ENCODE results near the gene TAF8.
A peak's percentile ranks its signal among the peaks of the same experiment; 100 is the strongest.

The TAF8 gene

DNA sequence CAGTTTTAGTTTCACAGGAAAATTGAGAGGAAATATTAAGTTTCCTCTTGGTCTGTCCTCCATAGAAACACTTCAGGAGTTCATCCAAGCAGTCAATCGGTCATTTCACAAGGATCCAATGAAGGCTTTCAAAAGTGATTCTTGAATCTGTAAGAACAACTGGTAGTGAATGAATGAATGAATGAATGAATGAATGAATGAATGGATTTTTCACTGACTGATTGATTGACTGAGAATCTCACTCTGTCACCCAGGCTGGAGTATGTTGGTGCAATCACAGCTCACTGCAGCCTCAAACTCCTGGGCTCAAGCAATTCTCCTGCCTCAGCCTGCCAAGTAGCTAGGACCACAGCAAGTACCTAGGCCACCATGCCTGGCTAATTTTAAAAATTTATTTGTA lies 39.4 kb upstream of the TAF8 start:
- H3K4me1 ChIP-seq (ENCODE audit: control insufficient read depth in 2 of 2, insufficient read depth in 1 of 2, low read depth in 1 of 2, low read length in 2 of 2): peaks cover 6 to 14% of the 10 kb centered on the region in 2 donors
- H3K4me2 ChIP-seq (ENCODE audit: insufficient read depth, low read length, poor library complexity, severe bottlenecking): no peak overlapping the region
- no peak overlapping the region for H3K4ac ChIP-seq (ENCODE audit: low read length)
- no peak overlapping the region for H3K27ac ChIP-seq (replicated peaks; ENCODE audit: low read length)
- H3K23ac ChIP-seq (ENCODE audit: low read depth, low read length, poor library complexity): no peak overlapping the region
- no peak overlapping the region for H3K9ac ChIP-seq (ENCODE audit: low read depth, low read length, poor library complexity)
- no peaks in the 10 kb centered on the region for H3K36me3 ChIP-seq (replicated peaks in 1 of 2; ENCODE audit: control insufficient read depth in 2 of 2, insufficient read depth in 2 of 2, low read length in 2 of 2)
- no peak overlapping the region for H4K8ac ChIP-seq (ENCODE audit: low read depth, low read length)
- no peak overlapping the region for H2BK5ac ChIP-seq (ENCODE audit: low read length)
- H2BK15ac ChIP-seq (ENCODE audit: low read length): no peak overlapping the region
- H2BK12ac ChIP-seq (ENCODE audit: low read length): no peak overlapping the region
- H3K14ac ChIP-seq (ENCODE audit: low read length): no peak overlapping the region
- H3K9me3 ChIP-seq (replicated peaks in 1 of 2; ENCODE audit: control insufficient read depth in 2 of 2, insufficient read depth in 1 of 2, low read depth in 1 of 2, low read length in 2 of 2): no peaks in the 10 kb centered on the region
- no peaks in the 10 kb centered on the region for H3K79me1 ChIP-seq (ENCODE audit: low read depth, low read length)
- no peak for DNase-seq (ENCODE audit: low spot score)
- H2BK120ac ChIP-seq (ENCODE audit: low read depth, low read length): no peak overlapping the region
- H3K4me3 ChIP-seq (ENCODE audit: low read length in 2 of 2): no peak overlapping the region
- H2AFZ ChIP-seq (ENCODE audit: low read length): peak overlapping the region; percentile 85
- no peaks in the 10 kb centered on the region for H3K27me3 ChIP-seq (ENCODE audit: control insufficient read depth in 3 of 3, insufficient read depth in 3 of 3, low read depth in 1 of 3, low read length in 3 of 3)
- no peak overlapping the region for H2AK5ac ChIP-seq (ENCODE audit: low read depth, low read length)
- no peak overlapping the region for H3K18ac ChIP-seq (ENCODE audit: low read length)
- H4K91ac ChIP-seq (ENCODE audit: low read depth, low read length, poor library complexity): no peak overlapping the region
- no CpG with 5 or more reads among the region's 1 CpG for whole genome bisulfite sequencing, 2 donors (ENCODE audit: extremely low coverage in 2 of 2, insufficient read length in 2 of 2, insufficient replicate concordance in 1 of 2)

DNA sequence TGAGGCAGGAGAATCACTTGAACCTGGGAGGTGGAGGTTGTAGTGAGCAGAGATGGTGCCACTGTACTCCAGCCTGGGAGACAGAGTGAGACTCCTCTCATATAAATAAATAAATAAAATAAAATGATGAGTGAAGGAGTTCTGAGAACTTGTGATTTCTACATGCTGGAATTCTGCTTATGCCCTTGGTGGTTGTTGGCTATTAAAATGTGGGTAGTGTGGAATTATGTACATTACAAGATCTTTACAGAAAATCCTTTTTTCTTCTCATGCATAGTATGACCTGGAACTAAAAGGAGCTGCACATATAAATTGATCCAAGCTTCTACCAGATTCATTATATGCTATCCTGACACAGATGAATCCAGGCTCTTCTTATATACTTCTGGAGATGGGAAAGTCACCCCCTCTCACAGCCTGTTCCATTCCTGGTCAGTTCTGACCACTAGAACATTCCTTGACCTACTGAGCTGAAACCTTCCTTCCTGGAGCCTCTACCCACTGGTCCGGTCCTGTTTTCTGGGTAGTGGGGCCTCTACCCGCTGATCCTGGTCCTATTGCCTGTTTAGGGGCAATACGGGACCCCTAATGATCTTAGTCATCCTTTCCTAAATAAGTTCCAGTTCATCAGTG lies 37.7 kb upstream of the TAF8 start:
- Histone ChIP-seq H3K27ac (replicated peaks; ENCODE audit: low read length) (no peak overlapping the region), H2BK15ac (ENCODE audit: low read length) (no peak overlapping the region), H2BK12ac (ENCODE audit: low read length) (no peak overlapping the region), H2AK5ac (ENCODE audit: low read depth, low read length) (no peak overlapping the region), H3K23ac (ENCODE audit: low read depth, low read length, poor library complexity) (no peak overlapping the region), H3K27me3 (ENCODE audit: control insufficient read depth in 3 of 3, insufficient read depth in 3 of 3, low read depth in 1 of 3, low read length in 3 of 3) (no peaks in the 10 kb centered on the region), H3K4ac (ENCODE audit: low read length) (no peak overlapping the region), H3K4me2 (ENCODE audit: insufficient read depth, low read length, poor library complexity, severe bottlenecking) (no peak overlapping the region), H2BK5ac (ENCODE audit: low read length) (no peak overlapping the region), H3K9ac (ENCODE audit: low read depth, low read length, poor library complexity) (no peak overlapping the region), H2AFZ (ENCODE audit: low read length) (no peak overlapping the region), H3K14ac (ENCODE audit: low read length) (no peak overlapping the region), H4K91ac (ENCODE audit: low read depth, low read length, poor library complexity) (no peak overlapping the region), H4K8ac (ENCODE audit: low read depth, low read length) (no peak overlapping the region), H3K79me1 (ENCODE audit: low read depth, low read length) (no peaks in the 10 kb centered on the region), H2BK120ac (ENCODE audit: low read depth, low read length) (no peak overlapping the region), H3K36me3 (replicated peaks in 1 of 2; ENCODE audit: control insufficient read depth in 2 of 2, insufficient read depth in 2 of 2, low read length in 2 of 2) (no peaks in the 10 kb centered on the region), H3K9me3 (replicated peaks in 1 of 2; ENCODE audit: control insufficient read depth in 2 of 2, insufficient read depth in 1 of 2, low read depth in 1 of 2, low read length in 2 of 2) (no peaks in the 10 kb centered on the region), H3K4me1 (ENCODE audit: control insufficient read depth in 2 of 2, insufficient read depth in 1 of 2, low read depth in 1 of 2, low read length in 2 of 2) (peaks cover 6 to 12% of the 10 kb centered on the region in 2 donors), H3K18ac (ENCODE audit: low read length) (no peak overlapping the region), H3K4me3 (ENCODE audit: low read length in 2 of 2) (no peak overlapping the region)
- no CpG with 5 or more reads among the region's 3 CpGs for WGBS, 2 donors (ENCODE audit: extremely low coverage in 2 of 2, insufficient read length in 2 of 2, insufficient replicate concordance in 1 of 2)
- no peak for DNase-seq (ENCODE audit: low spot score)

DNA sequence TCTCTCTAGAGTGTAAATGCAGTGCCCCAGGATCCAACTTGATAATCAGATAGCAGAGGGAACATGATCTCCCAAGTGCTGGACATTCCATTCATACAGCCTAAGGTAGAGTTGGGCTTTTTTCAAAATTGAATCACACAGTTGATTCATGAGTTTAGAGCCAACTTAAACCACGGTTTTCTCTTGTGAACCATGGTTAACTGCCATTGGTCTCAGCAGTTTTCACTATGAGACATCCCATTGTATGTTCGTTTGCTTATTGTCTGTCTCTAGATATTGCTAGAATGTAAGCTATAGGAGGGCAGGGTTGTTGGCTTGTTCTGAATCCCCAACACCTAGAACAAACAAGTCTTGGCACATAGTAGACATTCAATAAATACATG lies 37.2 kb upstream of the TAF8 start:
- Histone ChIP-seq H3K4me1 (ENCODE audit: control insufficient read depth in 2 of 2, insufficient read depth in 1 of 2, low read depth in 1 of 2, low read length in 2 of 2) (peaks cover 6 to 12% of the 10 kb centered on the region in 2 donors), H2BK5ac (ENCODE audit: low read length) (no peak overlapping the region), H3K36me3 (replicated peaks in 1 of 2; ENCODE audit: control insufficient read depth in 2 of 2, insufficient read depth in 2 of 2, low read length in 2 of 2) (no peaks in the 10 kb centered on the region), H2AFZ (ENCODE audit: low read length) (no peak overlapping the region), H4K91ac (ENCODE audit: low read depth, low read length, poor library complexity) (no peak overlapping the region), H3K4ac (ENCODE audit: low read length) (no peak overlapping the region), H3K14ac (ENCODE audit: low read length) (no peak overlapping the region), H4K8ac (ENCODE audit: low read depth, low read length) (no peak overlapping the region), H3K27me3 (ENCODE audit: control insufficient read depth in 3 of 3, insufficient read depth in 3 of 3, low read depth in 1 of 3, low read length in 3 of 3) (no peaks in the 10 kb centered on the region), H3K9ac (ENCODE audit: low read depth, low read length, poor library complexity) (no peak overlapping the region), H3K4me3 (ENCODE audit: low read length in 2 of 2) (no peak overlapping the region), H3K9me3 (replicated peaks in 1 of 2; ENCODE audit: control insufficient read depth in 2 of 2, insufficient read depth in 1 of 2, low read depth in 1 of 2, low read length in 2 of 2) (no peaks in the 10 kb centered on the region), H2BK15ac (ENCODE audit: low read length) (no peak overlapping the region), H3K4me2 (ENCODE audit: insufficient read depth, low read length, poor library complexity, severe bottlenecking) (no peak overlapping the region), H3K79me1 (ENCODE audit: low read depth, low read length) (no peaks in the 10 kb centered on the region), H2BK12ac (ENCODE audit: low read length) (no peak overlapping the region), H2AK5ac (ENCODE audit: low read depth, low read length) (no peak overlapping the region), H3K18ac (ENCODE audit: low read length) (no peak overlapping the region), H2BK120ac (ENCODE audit: low read depth, low read length) (no peak overlapping the region), H3K23ac (ENCODE audit: low read depth, low read length, poor library complexity) (no peak overlapping the region), H3K27ac (replicated peaks; ENCODE audit: low read length) (no peak overlapping the region)
- no peak for DNase-seq (ENCODE audit: low spot score)
- no CpG with 5 or more reads among the region's 2 CpGs for WGBS, 2 donors (ENCODE audit: extremely low coverage in 2 of 2, insufficient read length in 2 of 2, insufficient replicate concordance in 1 of 2)

DNA sequence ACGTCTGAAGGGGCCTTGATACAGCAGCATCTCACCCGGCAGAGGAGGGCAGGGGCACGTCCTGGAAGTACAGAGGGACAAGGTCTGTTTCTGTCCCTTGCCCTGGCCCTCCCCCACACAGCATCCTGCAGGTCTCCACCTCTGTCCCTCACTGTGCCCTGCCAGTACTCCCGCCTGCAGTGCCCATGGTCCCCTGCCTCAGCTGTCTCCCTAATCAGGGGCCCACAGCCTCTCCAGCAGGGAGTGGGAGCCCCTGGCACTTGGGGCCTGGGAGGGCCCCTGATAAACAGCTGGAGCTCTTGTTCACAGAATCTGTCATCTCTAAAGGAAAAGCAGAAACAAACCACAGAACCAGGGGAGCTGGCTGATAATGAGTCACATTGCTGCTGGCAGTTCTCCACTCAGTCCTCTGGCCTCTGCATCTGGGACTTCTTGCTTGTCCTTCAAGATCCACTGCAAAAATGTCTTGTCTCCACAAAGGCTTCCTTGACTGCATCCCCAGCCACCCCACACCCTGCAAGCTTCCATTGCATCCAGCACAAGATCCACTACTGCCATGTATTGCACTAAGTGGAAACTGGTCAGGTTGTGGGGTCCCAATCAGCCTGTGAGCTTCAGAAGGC lies 33.2 kb upstream of the TAF8 start:
- Histone ChIP-seq H3K14ac (ENCODE audit: low read length) (no peak overlapping the region), H3K4me2 (ENCODE audit: insufficient read depth, low read length, poor library complexity, severe bottlenecking) (no peak overlapping the region), H2AFZ (ENCODE audit: low read length) (no peak overlapping the region), H3K18ac (ENCODE audit: low read length) (no peak overlapping the region), H3K9ac (ENCODE audit: low read depth, low read length, poor library complexity) (no peak overlapping the region), H4K8ac (ENCODE audit: low read depth, low read length) (no peak overlapping the region), H3K27ac (replicated peaks; ENCODE audit: low read length) (no peak overlapping the region), H2AK5ac (ENCODE audit: low read depth, low read length) (no peak overlapping the region), H4K91ac (ENCODE audit: low read depth, low read length, poor library complexity) (no peak overlapping the region), H2BK5ac (ENCODE audit: low read length) (no peak overlapping the region), H3K23ac (ENCODE audit: low read depth, low read length, poor library complexity) (peak overlapping the region; percentile 14), H3K4me3 (ENCODE audit: low read length in 2 of 2) (peak overlapping the region in 1 of 2 donors; percentile 64), H3K79me1 (ENCODE audit: low read depth, low read length) (no peaks in the 10 kb centered on the region), H3K9me3 (replicated peaks in 1 of 2; ENCODE audit: control insufficient read depth in 2 of 2, insufficient read depth in 1 of 2, low read depth in 1 of 2, low read length in 2 of 2) (no peaks in the 10 kb centered on the region), H2BK120ac (ENCODE audit: low read depth, low read length) (no peak overlapping the region), H3K4ac (ENCODE audit: low read length) (no peak overlapping the region), H2BK15ac (ENCODE audit: low read length) (no peak overlapping the region), H3K4me1 (ENCODE audit: control insufficient read depth in 2 of 2, insufficient read depth in 1 of 2, low read depth in 1 of 2, low read length in 2 of 2) (no peaks in the 10 kb centered on the region), H3K36me3 (replicated peaks in 1 of 2; ENCODE audit: control insufficient read depth in 2 of 2, insufficient read depth in 2 of 2, low read length in 2 of 2) (no peaks in the 10 kb centered on the region), H2BK12ac (ENCODE audit: low read length) (no peak overlapping the region), H3K27me3 (ENCODE audit: control insufficient read depth in 3 of 3, insufficient read depth in 3 of 3, low read depth in 1 of 3, low read length in 3 of 3) (no peaks in the 10 kb centered on the region)
- WGBS, 2 donors (ENCODE audit: extremely low coverage in 2 of 2, insufficient read length in 2 of 2, insufficient replicate concordance in 1 of 2): no CpG with 5 or more reads among the region's 4 CpGs
- DNase-seq (ENCODE audit: low spot score): no peak

Data from neuronal stem cell (in vitro differentiated cells).